Osteocyte (in vitro differentiated cells): ENCODE measurements around the gene ACCS. TPM values are rescaled to one million over a fixed set of nuclear protein-coding genes. Genes with fewer than 3 reads are reported as not detected.
A peak's percentile ranks its signal among the peaks of the same experiment; 100 is the strongest.

Experiments
- DNase-seq: peaks from one replicate; pipeline ENCODE4 v3.0.0; 2021; ENCODE audit warnings: mixed read lengths; ENCODE audit not compliant: unreplicated experiment; ENCODE audit errors: extremely low spot score
- H3K27ac Mint-ChIP-seq: one replicate; pipeline ENCODE4 v1.8.0; 2021; ENCODE audit warnings: mild to moderate bottlenecking, mixed read lengths; ENCODE audit not compliant: unreplicated experiment
- H3K27me3 Mint-ChIP-seq: one replicate; pipeline ENCODE4 v1.8.0; 2021; ENCODE audit warnings: mixed read lengths; ENCODE audit not compliant: unreplicated experiment
- H3K36me3 Mint-ChIP-seq: one replicate; pipeline ENCODE4 v1.8.0; 2021; ENCODE audit warnings: mixed read lengths; ENCODE audit not compliant: unreplicated experiment
- H3K4me1 Mint-ChIP-seq: one replicate; pipeline ENCODE4 v1.8.0; 2021; ENCODE audit warnings: mixed read lengths; ENCODE audit not compliant: unreplicated experiment
- H3K4me3 Mint-ChIP-seq: one replicate; pipeline ENCODE4 v1.8.0; 2021; ENCODE audit warnings: mild to moderate bottlenecking, moderate library complexity, mixed read lengths; ENCODE audit not compliant: unreplicated experiment
- H3K9me3 Mint-ChIP-seq: one replicate; pipeline ENCODE4 v1.8.0; 2021; ENCODE audit warnings: mixed read lengths; ENCODE audit not compliant: unreplicated experiment
- total RNA-seq: library from RNA; stranded (reverse); gene quantifications from 2 replicates; pipeline ENCODE4 v1.2.1, GENCODE V29; 2021
- TF ChIP-seq, protein P1 (sequence below): fragments of 200-600 bp; sonication (generic); IDR thresholded peaks from 2 replicates; pipeline ENCODE4 v1.5.0; 2021; ENCODE audit warnings: antibody characterized with exemption, mild to moderate bottlenecking, moderate library complexity

Gene ACCS
- total RNA-seq, 1 donor from 2014 or later, result 4.3 TPM

- peaks cover 15% of the 10 kb centered on the region for H3K4me1 Mint-ChIP-seq
- H3K9me3 Mint-ChIP-seq, result no peaks in the 10 kb centered on the region
- H3K27me3 Mint-ChIP-seq, result peaks cover 44% of the 10 kb centered on the region
- H3K36me3 Mint-ChIP-seq, result no peaks in the 10 kb centered on the region
- no peak for DNase-seq
- H3K27ac Mint-ChIP-seq, result no peak overlapping the region
- H3K4me3 Mint-ChIP-seq, result no peak overlapping the region
- TF ChIP-seq, protein P1, sequence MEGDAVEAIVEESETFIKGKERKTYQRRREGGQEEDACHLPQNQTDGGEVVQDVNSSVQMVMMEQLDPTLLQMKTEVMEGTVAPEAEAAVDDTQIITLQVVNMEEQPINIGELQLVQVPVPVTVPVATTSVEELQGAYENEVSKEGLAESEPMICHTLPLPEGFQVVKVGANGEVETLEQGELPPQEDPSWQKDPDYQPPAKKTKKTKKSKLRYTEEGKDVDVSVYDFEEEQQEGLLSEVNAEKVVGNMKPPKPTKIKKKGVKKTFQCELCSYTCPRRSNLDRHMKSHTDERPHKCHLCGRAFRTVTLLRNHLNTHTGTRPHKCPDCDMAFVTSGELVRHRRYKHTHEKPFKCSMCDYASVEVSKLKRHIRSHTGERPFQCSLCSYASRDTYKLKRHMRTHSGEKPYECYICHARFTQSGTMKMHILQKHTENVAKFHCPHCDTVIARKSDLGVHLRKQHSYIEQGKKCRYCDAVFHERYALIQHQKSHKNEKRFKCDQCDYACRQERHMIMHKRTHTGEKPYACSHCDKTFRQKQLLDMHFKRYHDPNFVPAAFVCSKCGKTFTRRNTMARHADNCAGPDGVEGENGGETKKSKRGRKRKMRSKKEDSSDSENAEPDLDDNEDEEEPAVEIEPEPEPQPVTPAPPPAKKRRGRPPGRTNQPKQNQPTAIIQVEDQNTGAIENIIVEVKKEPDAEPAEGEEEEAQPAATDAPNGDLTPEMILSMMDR, result no peak
These were observed 1.2 kb downstream of the ACCS start for GRCh38 chr11:44067266-44067665.

DNA sequence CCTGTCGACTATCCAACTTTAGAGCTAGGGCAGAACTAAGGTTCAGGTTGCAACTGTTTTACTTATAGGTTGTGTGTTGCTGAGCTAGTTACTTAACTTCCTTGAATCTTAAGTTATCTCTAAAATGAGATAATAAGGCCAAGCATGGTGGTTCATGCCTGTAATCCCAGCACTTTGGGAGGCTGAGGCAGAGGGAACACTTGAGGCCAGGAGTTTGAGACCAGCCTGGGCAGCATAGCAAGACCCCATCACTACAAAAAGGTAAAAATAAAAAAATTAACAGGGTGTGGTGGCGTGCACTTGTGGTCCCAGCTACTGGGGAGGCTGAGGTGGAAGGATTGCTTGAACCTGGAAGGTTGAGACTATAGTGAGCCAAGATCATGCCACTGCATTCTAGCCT, 2.1 kb downstream of the ACCS start:
- H3K27ac Mint-ChIP-seq, result no peak overlapping the region
- H3K9me3 Mint-ChIP-seq, result no peaks in the 10 kb centered on the region
- peaks cover 15% of the 10 kb centered on the region for H3K4me1 Mint-ChIP-seq
- H3K4me3 Mint-ChIP-seq, result no peak overlapping the region
- TF ChIP-seq, protein P1, result no peak
- H3K36me3 Mint-ChIP-seq, result no peaks in the 10 kb centered on the region
- no peak for DNase-seq
- H3K27me3 Mint-ChIP-seq, result peaks cover 35% of the 10 kb centered on the region

- H3K4me1 Mint-ChIP-seq, result peaks cover 6% of the 10 kb centered on the region
- H3K27ac Mint-ChIP-seq, result no peak overlapping the region
- no peak for DNase-seq
- peaks cover 16% of the 10 kb centered on the region for H3K27me3 Mint-ChIP-seq
- H3K9me3 Mint-ChIP-seq, result no peaks in the 10 kb centered on the region
- TF ChIP-seq, protein P1, result no peak
- no peak overlapping the region for H3K4me3 Mint-ChIP-seq
- no peaks in the 10 kb centered on the region for H3K36me3 Mint-ChIP-seq
These were observed 5.1 kb downstream of the ACCS start for GRCh38 chr11:44071157-44071556.

DNA sequence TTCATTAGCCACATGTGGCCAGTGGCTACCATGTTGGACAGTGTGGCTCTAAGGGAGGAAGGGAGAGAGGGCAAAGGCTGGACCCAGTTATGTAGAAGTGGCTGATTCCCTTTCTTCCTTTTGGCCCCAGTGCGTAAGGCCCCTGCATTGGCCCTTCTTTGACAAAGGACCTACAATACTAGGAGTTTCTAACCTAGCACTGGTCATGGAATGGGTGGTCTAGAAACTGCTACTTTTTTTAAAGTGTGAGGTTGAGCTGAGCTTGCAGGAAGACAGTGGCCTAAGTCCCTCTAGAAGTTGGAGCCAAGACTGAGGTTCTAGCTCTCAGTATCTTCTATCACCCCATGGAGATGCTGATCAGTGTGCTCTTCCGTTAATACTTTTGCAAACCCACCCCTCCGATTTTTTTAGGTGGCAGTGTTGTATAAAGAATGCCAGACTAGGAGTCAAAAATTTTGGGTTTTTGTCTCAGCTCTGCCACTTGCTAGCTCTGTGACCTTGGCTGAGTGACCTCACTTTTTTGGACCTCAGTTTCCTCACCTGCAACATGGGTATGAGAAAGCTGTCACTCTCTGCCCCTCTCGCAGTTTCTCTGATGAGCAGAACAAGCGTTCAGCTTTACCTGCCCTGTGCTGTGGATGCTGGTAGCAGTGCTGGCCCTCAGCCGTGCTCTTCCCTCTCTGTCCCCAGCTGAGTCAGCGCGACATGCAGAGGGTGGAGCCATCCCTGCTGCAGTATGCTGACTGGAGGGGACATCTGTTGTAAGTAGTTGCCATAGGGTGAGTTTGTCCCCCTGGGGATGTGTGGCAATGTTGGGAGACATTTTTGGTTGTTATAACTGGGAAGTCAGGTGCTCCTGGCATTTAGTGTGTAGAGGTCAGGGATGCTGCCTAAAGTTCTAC, 6.9 kb downstream of the ACCS start:
- TF ChIP-seq, protein P1, result no peak
- H3K4me1 Mint-ChIP-seq, result no peaks in the 10 kb centered on the region

DNA sequence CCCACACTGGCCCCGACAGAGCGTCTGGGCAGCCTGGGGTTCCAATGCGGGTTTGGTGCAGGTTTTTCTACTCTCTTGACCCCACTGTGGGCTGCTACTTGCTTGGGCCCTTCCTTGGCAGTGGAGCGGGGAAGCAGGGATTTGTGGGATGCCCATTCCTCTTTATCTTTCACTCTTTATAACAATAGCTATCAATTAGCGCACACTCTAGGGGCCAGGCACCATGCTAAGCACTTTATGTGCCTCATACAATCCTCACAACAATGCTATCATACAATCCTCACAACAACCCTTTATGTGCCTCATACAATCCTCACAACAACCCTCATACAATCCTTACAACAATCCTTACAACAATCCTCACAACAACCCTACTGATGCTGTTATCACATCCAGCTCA, 12.7 kb downstream of the ACCS start:
- no peak for DNase-seq
- H3K4me1 Mint-ChIP-seq, result no peaks in the 10 kb centered on the region
- no peaks in the 10 kb centered on the region for H3K9me3 Mint-ChIP-seq
- H3K36me3 Mint-ChIP-seq, result no peaks in the 10 kb centered on the region
- no peak overlapping the region for H3K4me3 Mint-ChIP-seq
- TF ChIP-seq, protein P1, result no peak
- peaks cover 30% of the 10 kb centered on the region for H3K27me3 Mint-ChIP-seq
- no peak overlapping the region for H3K27ac Mint-ChIP-seq

More for the DNA sequence above, 6.9 kb downstream of the ACCS start:
- no peaks in the 10 kb centered on the region for H3K36me3 Mint-ChIP-seq
- no peak overlapping the region for H3K27ac Mint-ChIP-seq
- no peaks in the 10 kb centered on the region for H3K9me3 Mint-ChIP-seq
- no peak overlapping the region for H3K4me3 Mint-ChIP-seq
- peaks cover 19% of the 10 kb centered on the region for H3K27me3 Mint-ChIP-seq
- peak; percentile 57 for DNase-seq
